ENCODE data around the gene MNAT1. TPM values are rescaled to one million over a fixed set of nuclear protein-coding genes. Genes with fewer than 3 reads are reported as not detected.

The MNAT1 gene
- total and polyA plus RNA-seq, 9 of the 15 experiments (the other 6 are each of a cell fraction or from before 2014, with no cell fraction given): 37.8 to 83.3 (median 60.4) TPM

- peaks cover 43% of the 10 kb centered on the region for H3K79me2 ChIP-seq (ENCODE audit: control insufficient read depth, insufficient read depth, low read length)
- H2AFZ ChIP-seq (ENCODE audit: low read depth, low read length): peak within 1 kb of the TSS; percentile 89
- peaks cover 20% of the 10 kb centered on the region for H3K36me3 ChIP-seq (ENCODE audit: control insufficient read depth, insufficient read depth, low read length)
- POLR2A ChIA-PET: interaction anchor here (0.6 to 1.9 kb wide), 8 partner anchors 8 to 1542 kb away, joined by 3 to 9 read pairs (median 3); no protein-coding TSS in a partner anchor
- no peaks in the 10 kb centered on the region for H3K9me1 ChIP-seq (ENCODE audit: control insufficient read depth, insufficient read depth, low read length)
- peak within 1 kb of the TSS; percentile 88 for H3K4me2 ChIP-seq (ENCODE audit: insufficient read depth, low read length)
- ATAC-seq: peak; percentile 94
- H3K27me3 ChIP-seq (ENCODE audit: control insufficient read depth in 2 of 2, insufficient read depth in 2 of 2, low read length in 2 of 2): no peaks in the 10 kb centered on the region
- H4K20me1 ChIP-seq (replicated peaks; ENCODE audit: control insufficient read depth, insufficient read depth, low read length): 0 out of 2 replicates have a peak, but pooled peaks cover 4% of the 10 kb centered on the region
- under 1% methylated on average over 18 of the region's 36 CpGs for WGBS (ENCODE audit: insufficient coverage, low coverage, missing lambda C conversion rate)
- H3K9ac ChIP-seq (ENCODE audit: insufficient read depth in 1 of 2, low read depth in 2 of 2, low read length in 2 of 2): peak within 1 kb of the TSS; percentile 78 to 98
- H3K4me1 ChIP-seq (replicated peaks in 1 of 2; ENCODE audit: control insufficient read depth in 2 of 2, insufficient read depth in 2 of 2, low read length in 2 of 2): peaks cover 3 to 27% of the 10 kb centered on the region in 2 experiments; a peak in 4 of 5 replicates
- no peaks in the 10 kb centered on the region for H3K9me3 ChIP-seq (replicated peaks; ENCODE audit: control insufficient read depth, insufficient read depth, low read depth, low read length)
- DNase-seq (ENCODE audit: extremely low read depth in 1 of 4, low spot score in 3 of 4): peak; percentile 82 to 87 (median 84)
- FAIRE-seq: peak; percentile 97
- peak within 1 kb of the TSS; percentile 81 for H3K27ac ChIP-seq (ENCODE audit: extremely low read depth, low read depth, low read length)
- intact Hi-C loops (cut with micrococcal nuclease): loop anchor here (5.0 kb wide), 2 partner anchors 263 to 303 kb away; no protein-coding TSS in a partner anchor
- CTCF ChIA-PET (ENCODE audit: low intra/inter-chr PET ratio): no interaction called here
- peak within 1 kb of the TSS; percentile 67 for H3K4me3 ChIP-seq
- BruUV-seq (replicated peaks): TSS peak; percentile 67
- in situ Hi-C loops (cut with MboI): no loop called here
- TF ChIP-seq SOX6 (IDR thresholded peaks at IDR 0.05) (no peak), ZNF184 (CRISPR knock-in tag; IDR thresholded peaks at IDR 0.05) (no peak), SUPT5H (IDR thresholded peaks at IDR 0.05) (peak; percentile 87), ASH1L (IDR thresholded peaks at IDR 0.05; ENCODE audit: borderline replicate concordance, low read depth, partially characterized antibody) (no peak), SMARCE1 (IDR thresholded peaks at IDR 0.05) (peak; percentile 50; the same call in 1 of the 2 replicates), ETV1 (tag; conservative IDR thresholded peaks at IDR 0.05; ENCODE audit: low read depth) (0 out of 2 replicates have a peak, but pooled peaks have one; percentile 22), ZNF780A (CRISPR knock-in tag; IDR thresholded peaks at IDR 0.05) (no peak), TRIM28 (IDR thresholded peaks at IDR 0.05) (peak; percentile 31; the same call in 1 of the 2 replicates), TOE1 (IDR thresholded peaks at IDR 0.05; ENCODE audit: borderline replicate concordance) (0 out of 2 replicates have a peak, but pooled peaks have one; percentile 29), TOE1 (CRISPR knock-in tag; IDR thresholded peaks at IDR 0.05; ENCODE audit: borderline replicate concordance, low read depth) (no peak), JUND (IDR thresholded peaks at IDR 0.05; ENCODE audit: borderline replicate concordance, low read depth, low read length) (0 out of 2 replicates have a peak, but pooled peaks have one; percentile 22), JUND (tag; IDR thresholded peaks at IDR 0.05; ENCODE audit: borderline replicate concordance, low read depth, low read length) (no peak), MIER1 (IDR thresholded peaks at IDR 0.05; ENCODE audit: low read depth) (peak; percentile 50; the same call in 1 of the 2 replicates)
Observed at GRCh38 chr14:60723907-60724618, 10.5 kb upstream of the MNAT1 start, which contains the start of gene SIX4. SIX4 (minus strand) TSS chr14:60724351; CDS start chr14:60724074, 277 bp downstream.

Data from K562 (cell line).